Sigmoid colon (tissue), 4 donors: Measurements from ENCODE around the gene PTPN1.

Experiments used
- EP300 ChIP-seq, 4 donors: sonication (generic); formaldehyde crosslinking; IDR thresholded peaks; one replicate each; pipeline ENCODE4 v1.6.1; 2017; ENCODE audit warnings: antibody characterized with exemption in 4 of 4
- POLR2A ChIP-seq, 2 donors: fragments of 450-650 bp; IDR thresholded peaks; one replicate each; pipeline ENCODE4 v1.6.1; 2016; ENCODE audit warnings: antibody characterized with exemption in 2 of 2, mild to moderate bottlenecking in 2 of 2, moderate library complexity in 2 of 2
- POLR2AphosphoS5 ChIP-seq, 4 donors: sonication (generic); formaldehyde crosslinking; IDR thresholded peaks; one replicate each; pipeline ENCODE4 v1.6.1; 2017; ENCODE audit warnings: antibody characterized with exemption in 4 of 4
- TF ChIP-seq, protein P1 (sequence below), 4 experiments: fragments of 450-650 bp in 3 of 4; fragments of 200-600 bp in 1 of 4; IDR thresholded peaks; one replicate each; pipeline ENCODE4 v1.5.1; 2016 to 2019; ENCODE audit warnings: antibody characterized with exemption in 4 of 4, mild to moderate bottlenecking in 3 of 4, moderate library complexity in 2 of 4

DNA sequence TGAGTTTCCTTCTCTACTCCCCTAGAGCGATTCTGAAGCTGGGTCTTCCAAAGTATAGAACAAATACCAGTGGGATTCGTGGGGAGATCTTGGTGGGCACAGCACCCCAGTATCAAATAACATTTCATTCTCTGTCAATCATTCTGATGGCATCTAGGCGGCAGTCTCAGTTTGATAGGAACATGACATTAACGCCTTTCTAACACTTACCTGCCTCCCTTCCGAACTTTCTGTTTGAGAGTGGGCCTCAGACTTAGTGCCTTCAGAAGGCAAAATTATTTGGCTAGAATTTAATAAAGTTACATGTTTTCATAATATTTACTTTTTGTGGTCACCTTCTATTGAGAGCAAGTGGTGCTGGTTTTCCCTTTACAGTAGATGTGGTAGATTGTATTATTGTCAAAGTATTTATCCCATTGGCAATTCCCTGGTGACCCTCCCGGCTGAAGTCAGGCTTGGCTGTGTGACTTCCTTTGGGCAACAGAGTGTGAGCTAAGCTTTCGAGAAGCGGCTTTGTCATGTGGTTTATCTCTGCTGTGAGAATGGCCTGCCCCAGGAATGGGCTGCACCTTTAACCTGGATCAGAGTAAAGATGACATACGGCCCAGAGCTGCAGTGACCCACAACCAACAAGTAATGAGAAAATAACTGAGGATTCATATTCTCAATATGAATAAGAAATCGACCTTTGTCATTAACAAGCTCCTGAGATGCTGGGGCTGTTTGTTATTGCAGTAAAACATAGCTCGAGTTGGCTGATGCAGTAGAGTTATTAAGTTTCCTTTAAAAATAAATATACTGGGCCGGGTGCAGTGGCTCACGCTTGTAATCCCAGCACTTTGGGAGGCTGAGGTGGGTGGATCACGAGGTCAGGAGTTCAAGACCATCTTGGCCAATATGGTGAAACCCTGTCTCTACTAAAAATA, 45.2 kb upstream of the PTPN1 start:
- TF ChIP-seq, protein P1, sequence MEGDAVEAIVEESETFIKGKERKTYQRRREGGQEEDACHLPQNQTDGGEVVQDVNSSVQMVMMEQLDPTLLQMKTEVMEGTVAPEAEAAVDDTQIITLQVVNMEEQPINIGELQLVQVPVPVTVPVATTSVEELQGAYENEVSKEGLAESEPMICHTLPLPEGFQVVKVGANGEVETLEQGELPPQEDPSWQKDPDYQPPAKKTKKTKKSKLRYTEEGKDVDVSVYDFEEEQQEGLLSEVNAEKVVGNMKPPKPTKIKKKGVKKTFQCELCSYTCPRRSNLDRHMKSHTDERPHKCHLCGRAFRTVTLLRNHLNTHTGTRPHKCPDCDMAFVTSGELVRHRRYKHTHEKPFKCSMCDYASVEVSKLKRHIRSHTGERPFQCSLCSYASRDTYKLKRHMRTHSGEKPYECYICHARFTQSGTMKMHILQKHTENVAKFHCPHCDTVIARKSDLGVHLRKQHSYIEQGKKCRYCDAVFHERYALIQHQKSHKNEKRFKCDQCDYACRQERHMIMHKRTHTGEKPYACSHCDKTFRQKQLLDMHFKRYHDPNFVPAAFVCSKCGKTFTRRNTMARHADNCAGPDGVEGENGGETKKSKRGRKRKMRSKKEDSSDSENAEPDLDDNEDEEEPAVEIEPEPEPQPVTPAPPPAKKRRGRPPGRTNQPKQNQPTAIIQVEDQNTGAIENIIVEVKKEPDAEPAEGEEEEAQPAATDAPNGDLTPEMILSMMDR (IDR thresholded peaks at IDR 0.05) = no peak
- TF ChIP-seq POLR2AphosphoS5 (IDR thresholded peaks at IDR 0.05) (no peak), POLR2A (IDR thresholded peaks at IDR 0.05) (no peak), EP300 (IDR thresholded peaks at IDR 0.05) (no peak)
